Neutrophil (primary cell): ENCODE results near the gene CALML5.

Experiments used
- H3K27ac ChIP-seq: fragments of 200-600 bp; sonication (generic); 2 replicates; pipeline ENCODE4 v1.5.1; 2016; ENCODE audit warnings: mild to moderate bottlenecking, moderate library complexity
- H3K27me3 ChIP-seq: fragments of 200-600 bp; sonication (generic); 2 replicates; pipeline ENCODE4 v1.6.0; 2016; ENCODE audit warnings: mild to moderate bottlenecking
- H3K36me3 ChIP-seq: fragments of 200-600 bp; sonication (generic); 2 replicates; pipeline ENCODE4 v1.5.1; 2017
- H3K4me1 ChIP-seq, 2 experiments: fragments of 200-600 bp in 1 of 2; sonication (generic) in 1 of 2; 1 replicate in 1 of 2; 2 replicates in 1 of 2; pipeline versions ENCODE4 v1.5.1 to v1.6.1; 2013 to 2016; ENCODE audit warnings: low read depth in 1 of 2, low read length in 1 of 2, mild to moderate bottlenecking in 1 of 2, moderate library complexity in 1 of 2; ENCODE audit not compliant: control insufficient read depth in 1 of 2, insufficient read depth in 1 of 2
- H3K4me3 ChIP-seq, 2 experiments: fragments of 200-600 bp in 1 of 2; sonication (generic) in 1 of 2; 1 replicate in 1 of 2; 2 replicates in 1 of 2; pipeline ENCODE4 v1.5.1; 2013 to 2016; ENCODE audit warnings: low read depth in 1 of 2, low read length in 1 of 2, mild to moderate bottlenecking in 1 of 2, moderate library complexity in 1 of 2
- H3K9me3 ChIP-seq: fragments of 200-600 bp; sonication (generic); 2 replicates; pipeline ENCODE4 v1.5.1; 2016
- TF ChIP-seq, protein P1 (sequence below): fragments of 200-600 bp; sonication (generic); IDR thresholded peaks from 2 replicates; pipeline ENCODE4 v1.5.1; 2016; ENCODE audit warnings: antibody characterized with exemption

Gene CALML5

DNA sequence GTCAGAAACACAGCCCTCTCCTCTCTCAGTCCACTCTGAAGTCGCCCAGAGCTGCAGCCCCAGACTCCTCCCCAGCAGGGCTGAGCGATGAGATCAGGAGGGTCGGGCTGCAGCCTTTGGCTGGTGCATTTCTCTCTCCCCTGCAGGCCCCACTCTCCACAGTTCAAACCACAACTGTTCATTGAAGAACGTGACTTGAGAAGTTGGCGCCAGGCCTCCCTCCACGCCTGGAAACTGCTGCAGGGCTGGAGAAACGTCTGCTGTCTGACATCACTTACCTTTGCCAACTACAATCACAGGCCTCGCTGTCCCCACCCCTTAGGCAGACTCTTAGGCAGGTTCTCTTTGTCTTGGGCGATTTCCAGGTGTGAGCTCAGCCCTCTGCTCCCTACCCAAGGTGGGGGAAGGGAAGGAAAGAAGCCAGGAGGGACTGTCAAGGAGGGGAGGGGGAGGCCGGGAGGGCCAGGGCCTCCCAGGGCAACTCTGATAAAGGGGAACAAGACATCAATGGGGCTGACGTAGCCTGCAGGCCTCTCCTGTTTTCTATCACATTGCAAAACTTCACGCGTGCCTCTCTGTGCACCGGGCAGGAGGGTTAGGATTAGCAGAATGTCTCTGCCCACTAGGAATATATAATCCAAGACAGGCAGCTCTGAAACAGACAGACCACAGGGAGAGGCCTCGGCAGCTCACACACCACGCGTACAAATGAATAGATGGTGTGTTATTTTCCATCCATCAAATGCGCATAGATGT, 32.7 kb downstream of the CALML5 start:
- TF ChIP-seq, protein P1, sequence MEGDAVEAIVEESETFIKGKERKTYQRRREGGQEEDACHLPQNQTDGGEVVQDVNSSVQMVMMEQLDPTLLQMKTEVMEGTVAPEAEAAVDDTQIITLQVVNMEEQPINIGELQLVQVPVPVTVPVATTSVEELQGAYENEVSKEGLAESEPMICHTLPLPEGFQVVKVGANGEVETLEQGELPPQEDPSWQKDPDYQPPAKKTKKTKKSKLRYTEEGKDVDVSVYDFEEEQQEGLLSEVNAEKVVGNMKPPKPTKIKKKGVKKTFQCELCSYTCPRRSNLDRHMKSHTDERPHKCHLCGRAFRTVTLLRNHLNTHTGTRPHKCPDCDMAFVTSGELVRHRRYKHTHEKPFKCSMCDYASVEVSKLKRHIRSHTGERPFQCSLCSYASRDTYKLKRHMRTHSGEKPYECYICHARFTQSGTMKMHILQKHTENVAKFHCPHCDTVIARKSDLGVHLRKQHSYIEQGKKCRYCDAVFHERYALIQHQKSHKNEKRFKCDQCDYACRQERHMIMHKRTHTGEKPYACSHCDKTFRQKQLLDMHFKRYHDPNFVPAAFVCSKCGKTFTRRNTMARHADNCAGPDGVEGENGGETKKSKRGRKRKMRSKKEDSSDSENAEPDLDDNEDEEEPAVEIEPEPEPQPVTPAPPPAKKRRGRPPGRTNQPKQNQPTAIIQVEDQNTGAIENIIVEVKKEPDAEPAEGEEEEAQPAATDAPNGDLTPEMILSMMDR, result no peak
- Histone ChIP-seq H3K27ac (no peak overlapping the region), H3K4me1 (no peaks in the 10 kb centered on the region), H3K4me3 (no peak overlapping the region), H3K36me3 (no peaks in the 10 kb centered on the region), H3K27me3 (no peaks in the 10 kb centered on the region), H3K9me3 (no peaks in the 10 kb centered on the region)

DNA sequence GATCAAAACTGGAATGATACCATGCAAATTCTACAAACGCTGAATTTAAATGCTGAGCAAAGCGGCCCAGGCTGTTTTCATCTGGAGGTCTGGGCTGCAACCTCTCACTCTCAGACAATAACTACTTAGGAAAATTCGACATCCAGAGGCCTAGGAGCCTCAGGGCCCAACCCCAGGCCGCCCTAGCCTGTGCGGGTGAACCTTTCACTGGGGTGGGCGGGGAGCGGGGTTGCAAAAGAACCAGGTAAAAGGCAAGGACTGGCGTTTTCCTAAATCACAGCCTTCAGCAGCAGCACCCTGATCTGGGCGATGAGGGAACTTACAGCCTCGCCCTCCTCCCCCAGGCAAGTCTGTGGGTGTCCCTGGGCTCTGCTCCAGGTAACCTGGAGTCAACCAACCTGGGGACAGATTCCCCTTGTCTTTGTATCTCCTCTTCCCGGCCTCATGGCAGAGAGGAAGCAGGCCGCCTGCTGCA, 33.4 kb downstream of the CALML5 start:
- no peak overlapping the region for H3K27ac ChIP-seq
- no peaks in the 10 kb centered on the region for H3K36me3 ChIP-seq
- TF ChIP-seq, protein P1, result no peak
- no peaks in the 10 kb centered on the region for H3K27me3 ChIP-seq
- H3K4me1 ChIP-seq, result no peaks in the 10 kb centered on the region
- H3K4me3 ChIP-seq, result no peak overlapping the region
- no peaks in the 10 kb centered on the region for H3K9me3 ChIP-seq

DNA sequence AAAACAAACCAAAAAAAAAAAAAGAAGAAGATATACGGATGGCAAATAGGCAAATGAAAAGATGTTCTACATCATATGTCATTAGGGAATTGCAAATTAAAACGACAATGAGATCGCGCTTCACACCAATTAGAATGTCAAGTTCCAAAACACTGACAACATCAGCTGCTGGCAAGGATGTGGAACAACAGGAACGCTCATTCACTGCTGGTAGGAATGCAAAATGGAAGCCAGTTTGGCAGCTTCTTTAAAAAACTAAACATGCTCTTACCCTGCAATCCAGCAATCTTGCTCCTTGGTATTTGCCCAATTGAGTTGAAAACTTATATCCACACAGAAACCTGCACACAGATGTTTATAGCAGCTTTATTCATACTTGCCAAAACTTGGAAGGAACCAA, 34.8 kb downstream of the CALML5 start:
- no peak overlapping the region for H3K27ac ChIP-seq
- TF ChIP-seq, protein P1, result no peak
- H3K36me3 ChIP-seq, result peaks cover 8% of the 10 kb centered on the region
- H3K27me3 ChIP-seq, result no peaks in the 10 kb centered on the region
- H3K9me3 ChIP-seq, result no peaks in the 10 kb centered on the region
- H3K4me1 ChIP-seq, result no peaks in the 10 kb centered on the region
- no peak overlapping the region for H3K4me3 ChIP-seq

DNA sequence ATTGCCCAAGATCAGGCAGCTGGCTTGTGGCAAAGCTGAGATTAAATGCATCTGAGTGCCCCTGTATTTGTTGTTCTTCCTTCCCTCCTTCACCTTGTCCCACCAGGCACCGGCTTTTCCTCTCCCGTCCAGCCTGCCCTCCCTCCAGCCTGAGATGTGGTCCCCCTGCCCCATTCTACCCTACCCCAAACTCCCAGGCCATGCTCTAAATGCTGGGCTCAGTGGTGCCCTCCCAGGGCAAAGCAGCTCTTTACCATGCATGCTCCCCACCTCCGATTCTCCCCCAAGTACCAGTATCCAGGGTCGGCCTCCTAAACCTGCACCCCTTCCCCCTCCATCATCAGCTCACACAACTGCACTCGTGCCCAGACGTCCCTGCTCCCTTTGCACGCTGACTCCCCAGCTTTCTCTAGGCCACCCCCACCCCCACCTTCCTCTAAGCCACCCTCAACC, 36.5 kb downstream of the CALML5 start:
- Histone ChIP-seq H3K4me1 (no peaks in the 10 kb centered on the region), H3K9me3 (no peaks in the 10 kb centered on the region), H3K4me3 (no peak overlapping the region), H3K36me3 (peaks cover 13% of the 10 kb centered on the region), H3K27me3 (no peaks in the 10 kb centered on the region), H3K27ac (no peak overlapping the region)
- TF ChIP-seq, protein P1, result no peak

DNA sequence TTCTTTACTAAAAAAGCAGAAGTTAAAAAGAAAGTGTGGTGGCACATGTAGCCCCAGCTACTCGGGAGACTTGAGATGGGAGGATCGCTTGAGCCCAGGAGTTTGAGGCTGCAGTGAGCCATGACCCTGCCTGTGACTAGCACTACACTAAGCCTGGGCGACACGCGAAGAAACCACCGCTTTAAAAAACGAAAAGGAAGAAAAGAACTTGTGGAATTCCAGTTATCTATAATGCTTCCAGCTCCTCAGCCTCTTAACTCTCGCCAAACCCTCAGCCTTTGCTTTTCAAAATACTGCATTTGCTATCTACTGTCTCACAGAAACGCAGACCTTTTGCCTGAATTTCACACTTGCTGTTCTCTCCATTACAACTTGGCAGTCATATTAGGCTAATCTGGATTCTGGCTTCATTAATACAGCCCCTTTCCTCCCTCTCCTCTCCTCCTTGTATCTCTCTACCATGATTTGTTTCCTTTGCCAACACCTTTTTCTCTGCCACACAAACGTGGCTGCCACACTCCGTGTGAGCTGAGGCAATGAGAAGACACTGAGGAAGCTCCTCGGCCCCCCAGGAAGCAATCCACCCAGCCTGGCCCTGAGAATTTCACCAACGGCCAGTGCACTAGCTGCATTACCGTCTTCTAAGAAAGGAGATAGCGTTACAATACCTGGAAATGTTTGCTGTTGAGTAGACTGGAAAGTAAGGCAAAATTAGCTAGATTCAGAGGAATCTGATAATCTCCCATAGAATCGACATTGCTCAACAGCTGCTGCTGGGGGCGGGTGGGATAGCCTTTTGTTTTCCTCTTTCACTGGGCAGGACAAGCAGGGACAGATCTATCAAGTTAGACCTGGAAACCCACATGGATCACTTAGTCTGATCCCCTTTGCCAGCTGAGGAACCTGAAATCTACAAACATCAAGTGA, 37.2 kb downstream of the CALML5 start:
- Histone ChIP-seq H3K27me3 (no peaks in the 10 kb centered on the region), H3K4me3 (no peak overlapping the region), H3K9me3 (no peaks in the 10 kb centered on the region), H3K4me1 (no peaks in the 10 kb centered on the region), H3K27ac (no peak overlapping the region), H3K36me3 (peaks cover 13% of the 10 kb centered on the region)
- TF ChIP-seq, protein P1, result no peak
